ENCODE data around the gene NUP62.

DNA sequence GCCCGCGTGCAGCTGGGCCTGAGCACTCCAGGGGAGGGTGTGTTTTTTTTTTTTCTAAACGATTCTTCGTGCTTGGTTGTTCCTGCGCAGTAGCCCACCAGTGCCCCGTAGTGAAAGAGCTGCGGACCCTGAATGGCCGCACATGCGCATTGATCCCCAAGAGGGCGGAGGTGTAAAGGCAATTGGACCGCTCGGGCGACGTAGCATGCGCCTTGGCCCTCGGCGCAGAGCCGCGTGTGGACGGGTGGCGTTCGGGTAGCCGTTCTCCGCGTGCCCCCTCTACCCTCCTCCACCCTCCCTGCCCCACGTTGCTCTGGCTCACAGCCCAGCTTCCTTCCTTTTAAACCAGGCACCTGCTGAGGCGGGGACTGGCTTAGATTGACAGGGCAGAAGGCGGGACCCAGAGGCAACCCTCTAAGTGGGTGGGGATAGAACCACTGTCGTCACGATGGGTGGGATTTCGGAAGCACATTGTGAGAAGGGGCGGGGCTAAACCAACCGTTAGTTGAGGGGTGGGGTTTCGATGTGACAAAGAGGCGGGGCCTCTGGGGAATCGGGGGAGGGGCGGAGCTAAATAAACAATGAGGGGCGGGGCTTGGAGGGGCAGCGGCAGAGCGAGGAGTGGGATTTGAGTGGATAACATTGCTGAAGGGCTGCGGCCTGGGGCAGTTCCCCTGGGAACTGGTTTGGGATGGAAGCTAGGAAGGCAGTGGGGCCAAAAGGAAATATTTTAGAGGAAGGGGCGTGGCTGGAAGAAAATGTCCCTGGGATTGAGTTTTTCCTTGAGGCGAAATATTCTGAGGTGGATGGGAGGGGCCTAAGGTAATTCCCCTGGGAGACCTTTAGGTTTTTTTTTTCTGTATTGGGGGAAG is 543 bp upstream of the NUP62 start:
- TF ChIP-seq TAF1 (IDR thresholded peaks at IDR 0.05; ENCODE audit: low read depth, low read length) (peak; percentile 79), POLR2A (IDR thresholded peaks at IDR 0.05; ENCODE audit: low read depth, low read length) (peak; percentile 98), POLR2AphosphoS5 (IDR thresholded peaks at IDR 0.05; ENCODE audit: low read depth, low read length) (peak; percentile 98)
